Frontal cortex (tissue), 1 donor: ENCODE data around the gene ZNF285. TPM values are rescaled to one million over a fixed set of nuclear protein-coding genes. Genes with fewer than 3 reads are reported as not detected.

ENCODE experiments used
- total RNA-seq: library from RNA; depleted of rRNA; stranded (reverse); fragments of >200 nt; gene quantifications from one replicate; pipeline ENCODE4 v1.2.3, GENCODE V29; 2014

ZNF285 gene
- total RNA-seq, 1 donor from 2014 or later: 30.2 TPM

Other genes with a start within 250 kb of the ZNF285 start
- gene ZNF226, start 236.5 kb downstream of the ZNF285 start, total RNA-seq: 37.9 TPM
- 44.4 TPM for gene ZNF227, start 189.1 kb downstream of the ZNF285 start, total RNA-seq
- gene ZNF233, start 141.7 kb downstream of the ZNF285 start, total RNA-seq: 17.9 TPM
- gene ZNF235, start 96.6 kb downstream of the ZNF285 start, total RNA-seq: 16.3 TPM
- gene ZNF112, start 44.9 kb downstream of the ZNF285 start, total RNA-seq: 28.1 TPM
- 30.6 TPM for gene ZNF229, start 46.9 kb upstream of the ZNF285 start, total RNA-seq
- 19.2 TPM for gene ZNF180, start 98.9 kb upstream of the ZNF285 start, total RNA-seq
- gene CEACAM20, start 128.1 kb upstream of the ZNF285 start, total RNA-seq: not detected
- not detected for gene IGSF23, start 212.0 kb upstream of the ZNF285 start, total RNA-seq
- gene PVR, start 242.3 kb upstream of the ZNF285 start, total RNA-seq: 23.2 TPM